Raji (cell line): ENCODE results near the gene TTC9.

Experiments
- POLR2A ChIP-seq: IDR thresholded peaks from 2 replicates; pipeline ENCODE4 v1.6.1; 2011; ENCODE audit warnings: low read depth, low read length, control low read depth; ENCODE audit not compliant: insufficient read depth

Gene TTC9

GRCh38 chr14:70698288-70698687, 56.6 kb downstream of the TTC9 start:
- no peak for TF ChIP-seq POLR2A

- TF ChIP-seq POLR2A, result no peak
Measured at GRCh38 chr14:70699646-70700045, 57.9 kb downstream of the TTC9 start.

GRCh38 chr14:70700955-70701585, 59.4 kb downstream of the TTC9 start:
- TF ChIP-seq POLR2A, result no peak

GRCh38 chr14:70701610-70702009, 59.9 kb downstream of the TTC9 start:
- no peak for TF ChIP-seq POLR2A

GRCh38 chr14:70702161-70702560, 60.4 kb downstream of the TTC9 start:
- no peak for TF ChIP-seq POLR2A

GRCh38 chr14:70704960-70705359, 63.2 kb downstream of the TTC9 start:
- TF ChIP-seq POLR2A, result no peak

GRCh38 chr14:70706177-70706576, 64.5 kb downstream of the TTC9 start:
- TF ChIP-seq POLR2A, result no peak

GRCh38 chr14:70707138-70708038, 65.7 kb downstream of the TTC9 start:
- no peak for TF ChIP-seq POLR2A

GRCh38 chr14:70708717-70709570, 67.2 kb downstream of the TTC9 start:
- no peak for TF ChIP-seq POLR2A

GRCh38 chr14:70709726-70710382, 68.1 kb downstream of the TTC9 start:
- no peak for TF ChIP-seq POLR2A

GRCh38 chr14:70711451-70711850, 69.7 kb downstream of the TTC9 start:
- TF ChIP-seq POLR2A, result no peak

- no peak for TF ChIP-seq POLR2A
Measured at GRCh38 chr14:70713096-70713495, 71.4 kb downstream of the TTC9 start.

- TF ChIP-seq POLR2A, result no peak
Measured at GRCh38 chr14:70713511-70713916, 71.8 kb downstream of the TTC9 start.

GRCh38 chr14:70714055-70714550, 72.4 kb downstream of the TTC9 start:
- TF ChIP-seq POLR2A, result no peak

- TF ChIP-seq POLR2A, result no peak
Measured at GRCh38 chr14:70716483-70716882, 74.8 kb downstream of the TTC9 start.
